ENCODE measurements around the gene SNX5.

The SNX5 gene

DNA sequence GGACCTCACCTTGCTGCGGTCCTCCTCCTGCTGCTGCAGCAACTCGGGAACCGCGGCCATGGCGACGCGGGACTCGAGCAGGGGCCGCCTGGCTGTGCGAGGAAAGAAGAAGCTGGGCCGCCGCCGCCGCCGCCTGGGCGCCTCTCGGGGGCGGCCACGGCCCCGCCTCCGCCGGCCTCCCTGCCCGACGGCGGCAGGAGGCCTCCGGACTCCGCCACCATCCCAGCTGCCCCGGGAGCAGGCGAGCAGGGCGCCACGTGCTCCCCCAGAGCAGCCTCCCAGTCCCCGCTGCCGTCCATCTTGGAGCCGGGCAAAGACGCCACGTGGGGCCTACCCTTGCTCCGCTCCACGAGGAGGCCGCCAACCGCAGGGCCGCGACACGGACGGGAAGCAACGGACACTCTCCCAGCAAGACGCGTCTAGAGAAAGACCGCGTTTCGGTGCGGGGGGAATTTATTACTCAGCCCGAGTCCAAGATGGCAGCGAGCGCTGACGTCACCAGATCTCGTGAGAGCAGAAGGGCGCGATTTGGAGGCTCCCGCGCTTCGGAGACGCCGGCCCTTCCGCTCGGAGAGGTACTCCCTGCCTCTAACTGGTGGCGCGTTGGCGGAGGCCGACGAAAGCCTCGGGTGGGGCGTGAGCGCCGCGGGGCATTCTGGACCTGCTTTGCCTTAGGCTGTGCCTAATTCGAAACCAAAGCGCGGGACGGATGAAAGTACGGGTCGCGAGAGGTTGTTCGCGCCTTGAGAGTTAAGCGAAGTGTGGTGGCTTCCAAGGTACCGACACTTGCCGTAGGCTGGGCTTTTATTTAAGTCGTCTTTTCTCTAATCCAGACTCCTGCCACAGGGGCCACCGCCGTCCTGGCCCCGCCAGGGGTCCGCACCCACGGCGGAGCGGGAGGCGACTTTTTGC is at the start of gene SNX5, which contains the start of gene MGME1:
Gene SNX5 (minus strand): TSS at position 429 of the 912 bp plus-strand sequence. CDS start 369 bp downstream, at position 60.
Gene MGME1 (plus strand): TSS at position 653 of the 912 bp plus-strand sequence. CDS start 842 bp downstream, outside the sequence.
- H3K4me3 ChIP-seq (ENCODE audit: low read length), result peak within 1 kb of the TSS; percentile 99
- H3K27me3 ChIP-seq (ENCODE audit: control insufficient read depth, insufficient read depth, low read length), result no peaks in the 10 kb centered on the region
- H3K9ac ChIP-seq (ENCODE audit: low read length), result peak within 1 kb of the TSS; percentile 89
- H3K36me3 ChIP-seq (ENCODE audit: control insufficient read depth, insufficient read depth, low read length), result no peaks in the 10 kb centered on the region
- H3K27ac ChIP-seq (ENCODE audit: low read depth, low read length), result peak within 1 kb of the TSS; percentile 99
- H3K4me1 ChIP-seq (ENCODE audit: control insufficient read depth, insufficient read depth, low read length), result peaks cover 26% of the 10 kb centered on the region

DNA sequence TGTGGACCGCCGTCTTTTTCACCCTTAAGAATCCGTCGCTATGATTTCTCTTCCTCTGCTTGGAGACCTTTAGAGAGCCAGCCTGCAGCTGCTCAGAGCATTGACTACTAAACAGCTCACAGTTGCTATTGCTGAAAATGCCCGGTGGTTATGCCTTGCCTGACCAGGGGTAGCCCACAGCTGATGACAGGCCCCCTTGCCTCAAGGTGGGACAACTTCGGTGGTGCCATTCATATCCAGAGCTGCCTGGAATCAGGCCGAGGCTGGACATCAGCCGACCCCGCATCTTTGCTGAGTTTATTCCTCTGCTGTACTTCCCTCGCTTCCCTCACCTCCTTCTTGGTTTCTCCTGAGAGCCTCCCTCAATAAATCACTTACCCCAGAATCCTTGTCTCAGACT is 49.5 kb upstream of the SNX5 start:
- Histone ChIP-seq H3K4me1 (ENCODE audit: control insufficient read depth, insufficient read depth, low read length) (no peaks in the 10 kb centered on the region), H3K4me3 (ENCODE audit: low read length) (no peak overlapping the region), H3K36me3 (ENCODE audit: control insufficient read depth, insufficient read depth, low read length) (no peaks in the 10 kb centered on the region), H3K27ac (ENCODE audit: low read depth, low read length) (no peak overlapping the region), H3K9ac (ENCODE audit: low read length) (no peak overlapping the region), H3K27me3 (ENCODE audit: control insufficient read depth, insufficient read depth, low read length) (no peaks in the 10 kb centered on the region)

DNA sequence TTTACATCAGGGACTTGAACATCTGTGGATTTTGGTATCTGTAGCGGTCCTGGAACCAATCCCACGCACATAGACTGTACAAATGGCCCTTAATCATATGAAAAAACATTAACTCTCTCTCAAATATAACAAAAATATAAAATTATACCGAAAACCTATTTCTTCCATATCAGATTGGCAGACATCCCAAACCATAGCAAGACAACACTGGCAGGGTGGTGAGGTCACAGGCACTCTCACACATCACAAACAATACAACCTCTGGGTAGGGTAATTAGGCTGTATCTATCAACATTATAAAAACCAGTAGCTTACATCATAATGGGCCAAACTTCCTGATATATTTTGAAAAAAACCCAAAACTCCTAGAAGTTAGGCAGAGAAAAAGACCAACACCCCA is 48.2 kb upstream of the SNX5 start:
- no peak overlapping the region for H3K9ac ChIP-seq (ENCODE audit: low read length)
- no peaks in the 10 kb centered on the region for H3K27me3 ChIP-seq (ENCODE audit: control insufficient read depth, insufficient read depth, low read length)
- H3K4me3 ChIP-seq (ENCODE audit: low read length), result no peak overlapping the region
- H3K27ac ChIP-seq (ENCODE audit: low read depth, low read length), result no peak overlapping the region
- no peaks in the 10 kb centered on the region for H3K4me1 ChIP-seq (ENCODE audit: control insufficient read depth, insufficient read depth, low read length)
- no peaks in the 10 kb centered on the region for H3K36me3 ChIP-seq (ENCODE audit: control insufficient read depth, insufficient read depth, low read length)

DNA sequence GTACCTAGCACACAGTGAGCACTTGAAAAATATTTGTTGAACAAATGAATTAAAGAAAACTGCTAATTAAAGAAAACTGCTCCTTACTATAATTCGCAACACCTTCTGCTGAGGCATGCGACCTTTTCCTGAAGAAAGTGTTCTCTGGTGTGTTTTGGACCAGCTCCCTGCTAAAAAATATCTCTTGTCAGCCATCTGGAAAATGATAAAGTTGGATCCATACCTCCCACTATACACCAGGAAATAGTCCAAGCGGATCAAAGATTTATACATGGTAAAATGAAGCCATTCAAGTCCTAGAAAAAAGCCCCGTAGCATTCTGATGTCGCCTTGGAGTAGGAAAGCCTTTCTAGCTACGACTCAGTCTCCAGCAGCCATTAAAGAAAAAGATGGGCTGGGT is 45.8 kb upstream of the SNX5 start:
- Histone ChIP-seq H3K27ac (ENCODE audit: low read depth, low read length) (no peak overlapping the region), H3K36me3 (ENCODE audit: control insufficient read depth, insufficient read depth, low read length) (no peaks in the 10 kb centered on the region), H3K4me1 (ENCODE audit: control insufficient read depth, insufficient read depth, low read length) (no peaks in the 10 kb centered on the region), H3K27me3 (ENCODE audit: control insufficient read depth, insufficient read depth, low read length) (no peaks in the 10 kb centered on the region), H3K4me3 (ENCODE audit: low read length) (no peak overlapping the region), H3K9ac (ENCODE audit: low read length) (no peak overlapping the region)

DNA sequence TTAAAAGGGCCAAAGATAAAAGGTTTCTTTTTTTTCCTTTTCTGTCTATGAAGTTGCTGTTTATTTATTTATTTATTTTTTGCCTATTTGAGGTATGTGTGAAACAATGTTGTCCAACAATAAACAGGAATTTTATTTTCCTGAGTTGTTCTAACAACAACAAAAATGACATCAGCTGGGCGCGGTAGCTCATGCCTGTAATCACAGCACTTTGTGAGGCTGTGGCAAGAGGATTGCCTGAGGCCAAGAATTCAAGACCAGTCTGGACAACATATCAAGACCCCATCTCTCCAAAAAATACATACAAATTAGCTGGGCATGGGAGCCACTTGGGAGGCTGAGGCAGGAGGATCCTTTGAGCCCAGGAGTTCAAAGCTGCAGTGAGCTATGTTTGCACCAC is 44.3 kb upstream of the SNX5 start:
- Histone ChIP-seq H3K9ac (ENCODE audit: low read length) (no peak overlapping the region), H3K27me3 (ENCODE audit: control insufficient read depth, insufficient read depth, low read length) (no peaks in the 10 kb centered on the region), H3K4me1 (ENCODE audit: control insufficient read depth, insufficient read depth, low read length) (peaks cover under 1% of the 10 kb centered on the region), H3K27ac (ENCODE audit: low read depth, low read length) (no peak overlapping the region), H3K4me3 (ENCODE audit: low read length) (no peak overlapping the region), H3K36me3 (ENCODE audit: control insufficient read depth, insufficient read depth, low read length) (no peaks in the 10 kb centered on the region)

DNA sequence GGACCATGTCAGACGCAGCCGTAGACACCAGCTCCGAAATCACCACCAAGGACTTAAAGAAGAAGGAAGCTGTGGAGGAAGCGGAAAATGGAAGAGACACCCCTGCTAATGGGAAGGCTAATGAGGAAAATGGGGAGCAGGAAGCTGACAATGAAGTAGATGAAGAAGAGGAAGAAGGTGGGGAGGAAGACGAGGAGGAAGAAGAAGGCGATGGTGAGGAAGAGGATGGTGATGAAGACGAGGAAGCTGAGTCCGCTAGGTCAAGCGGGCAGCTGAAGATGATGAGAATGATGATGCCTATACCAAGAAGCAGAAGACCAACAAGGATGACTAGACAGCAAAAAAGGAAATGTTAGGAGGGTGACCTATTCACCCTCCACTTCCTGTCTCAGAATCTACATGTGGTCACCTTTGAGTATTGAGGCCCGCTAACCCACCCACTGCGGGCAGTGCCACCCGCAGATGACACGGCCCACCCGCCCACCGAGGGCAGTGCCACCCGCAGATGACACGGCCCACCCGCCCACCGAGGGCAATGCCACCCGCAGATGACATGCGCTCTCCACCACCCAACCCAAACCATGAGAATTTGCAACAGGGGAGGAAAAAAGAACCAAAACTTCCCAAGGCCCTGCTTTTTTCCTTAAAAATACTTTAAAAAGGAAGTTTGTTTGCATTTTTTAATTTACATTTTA is 43.5 kb upstream of the SNX5 start:
- Histone ChIP-seq H3K27me3 (ENCODE audit: control insufficient read depth, insufficient read depth, low read length) (no peaks in the 10 kb centered on the region), H3K9ac (ENCODE audit: low read length) (no peak overlapping the region), H3K27ac (ENCODE audit: low read depth, low read length) (no peak overlapping the region), H3K4me3 (ENCODE audit: low read length) (no peak overlapping the region), H3K4me1 (ENCODE audit: control insufficient read depth, insufficient read depth, low read length) (peaks cover 8% of the 10 kb centered on the region), H3K36me3 (ENCODE audit: control insufficient read depth, insufficient read depth, low read length) (no peaks in the 10 kb centered on the region)

DNA sequence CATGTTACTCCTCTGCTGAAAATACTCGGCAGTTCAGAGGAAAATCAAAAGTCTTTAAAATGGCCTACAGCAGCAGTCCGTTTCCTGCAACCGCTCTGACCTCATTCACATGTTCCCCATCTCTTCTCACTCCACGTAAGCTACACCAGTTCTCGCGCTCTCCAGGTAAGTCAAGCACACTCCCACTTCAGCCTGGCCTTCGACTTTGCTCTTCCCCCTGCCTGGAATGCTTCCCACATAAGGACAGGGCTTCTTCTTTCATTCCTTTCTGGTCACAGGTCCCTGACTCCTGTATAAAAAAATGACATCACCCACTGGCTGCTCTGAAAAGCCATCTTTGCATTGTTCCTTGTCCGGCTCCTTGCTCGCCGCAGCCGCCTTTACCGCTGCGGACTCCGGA is 42.9 kb upstream of the SNX5 start:
- no peak overlapping the region for H3K4me3 ChIP-seq (ENCODE audit: low read length)
- no peaks in the 10 kb centered on the region for H3K27me3 ChIP-seq (ENCODE audit: control insufficient read depth, insufficient read depth, low read length)
- no peak overlapping the region for H3K27ac ChIP-seq (ENCODE audit: low read depth, low read length)
- no peak overlapping the region for H3K9ac ChIP-seq (ENCODE audit: low read length)
- H3K36me3 ChIP-seq (ENCODE audit: control insufficient read depth, insufficient read depth, low read length), result no peaks in the 10 kb centered on the region
- H3K4me1 ChIP-seq (ENCODE audit: control insufficient read depth, insufficient read depth, low read length), result peaks cover 8% of the 10 kb centered on the region

DNA sequence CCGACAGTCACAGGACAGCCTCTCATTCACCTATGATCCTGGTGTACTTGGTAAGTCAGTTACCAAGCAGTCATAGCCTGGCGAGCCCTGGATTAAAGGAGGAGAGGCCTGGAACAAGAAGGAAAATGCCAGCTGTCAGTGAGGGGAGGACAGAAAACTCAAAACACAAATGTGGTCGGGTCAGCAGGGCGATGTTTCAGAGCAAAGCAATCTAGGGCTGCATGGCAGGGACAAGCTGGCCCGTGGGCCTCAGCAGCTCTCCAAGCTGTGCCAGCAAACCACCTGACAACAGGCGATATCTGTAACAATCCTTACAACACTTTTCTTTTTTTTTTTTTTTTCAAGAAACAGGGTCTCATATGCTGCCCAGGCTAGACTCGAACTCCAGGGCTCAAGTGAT is 40.5 kb upstream of the SNX5 start:
- Histone ChIP-seq H3K9ac (ENCODE audit: low read length) (no peak overlapping the region), H3K27me3 (ENCODE audit: control insufficient read depth, insufficient read depth, low read length) (no peaks in the 10 kb centered on the region), H3K4me3 (ENCODE audit: low read length) (no peak overlapping the region), H3K4me1 (ENCODE audit: control insufficient read depth, insufficient read depth, low read length) (peaks cover 8% of the 10 kb centered on the region), H3K27ac (ENCODE audit: low read depth, low read length) (no peak overlapping the region), H3K36me3 (ENCODE audit: control insufficient read depth, insufficient read depth, low read length) (no peaks in the 10 kb centered on the region)

DNA sequence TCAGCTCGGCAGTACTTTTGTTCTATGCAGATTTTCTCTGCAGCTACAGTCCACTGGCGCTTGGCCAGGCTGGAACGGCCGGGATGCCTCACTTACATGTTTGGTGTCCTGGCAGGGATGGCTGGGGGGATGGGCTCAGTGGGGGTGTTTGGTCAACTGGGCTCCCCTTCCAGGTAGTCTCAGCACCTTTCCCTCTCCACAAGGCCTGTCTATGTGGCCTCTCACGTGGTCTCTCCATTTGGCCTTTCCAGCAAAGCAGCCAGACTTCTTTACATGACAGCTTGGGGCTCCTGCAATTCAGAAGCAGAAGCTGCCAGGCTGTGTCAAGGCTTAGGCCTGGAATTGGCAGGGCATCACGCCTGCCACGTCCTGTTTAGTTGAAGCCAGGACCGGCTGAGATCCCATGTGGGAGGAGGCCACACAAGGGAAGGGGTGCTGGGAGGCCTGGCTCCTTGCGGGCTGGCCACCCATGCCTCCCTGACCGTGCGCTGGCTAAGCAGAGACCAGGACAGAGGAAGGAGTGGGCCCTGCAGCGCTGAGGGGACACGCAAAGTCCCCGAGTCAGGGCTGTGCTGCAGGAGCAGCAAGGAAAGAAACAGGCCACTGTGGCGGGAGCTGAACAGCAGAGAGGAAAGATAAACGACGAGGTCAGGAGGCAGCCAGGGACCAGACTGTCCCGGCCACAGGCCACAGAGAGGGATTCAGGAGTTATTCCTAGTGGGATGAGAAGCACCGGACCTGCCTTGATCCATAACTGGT is 39.1 kb upstream of the SNX5 start:
- peak overlapping the region; percentile 10 for H3K27ac ChIP-seq (ENCODE audit: low read depth, low read length)
- H3K36me3 ChIP-seq (ENCODE audit: control insufficient read depth, insufficient read depth, low read length), result no peaks in the 10 kb centered on the region
- peaks cover 8% of the 10 kb centered on the region for H3K4me1 ChIP-seq (ENCODE audit: control insufficient read depth, insufficient read depth, low read length)
- H3K27me3 ChIP-seq (ENCODE audit: control insufficient read depth, insufficient read depth, low read length), result no peaks in the 10 kb centered on the region
- H3K4me3 ChIP-seq (ENCODE audit: low read length), result no peak overlapping the region
- H3K9ac ChIP-seq (ENCODE audit: low read length), result no peak overlapping the region

DNA sequence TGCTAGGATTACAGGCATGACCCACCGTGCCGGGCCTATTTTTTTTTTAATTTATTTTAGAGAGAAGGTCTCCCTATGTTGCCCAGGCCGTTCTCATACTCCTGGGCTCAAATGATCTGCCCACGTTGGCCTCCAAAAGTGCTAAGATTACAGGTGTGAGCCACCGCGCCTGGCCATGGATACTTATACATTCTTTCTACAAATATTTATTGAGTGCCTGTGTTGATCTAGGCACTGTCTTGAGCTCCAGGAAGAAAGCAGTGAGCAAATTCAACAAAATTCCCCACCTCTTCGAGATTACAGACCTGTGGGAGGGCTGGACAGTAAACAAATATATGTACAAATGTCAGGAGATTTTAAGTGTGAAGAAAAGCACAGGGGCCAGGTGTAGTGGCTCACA is 38.1 kb upstream of the SNX5 start:
- H3K27ac ChIP-seq (ENCODE audit: low read depth, low read length), result no peak overlapping the region
- H3K4me3 ChIP-seq (ENCODE audit: low read length), result no peak overlapping the region
- H3K36me3 ChIP-seq (ENCODE audit: control insufficient read depth, insufficient read depth, low read length), result no peaks in the 10 kb centered on the region
- H3K4me1 ChIP-seq (ENCODE audit: control insufficient read depth, insufficient read depth, low read length), result peaks cover 8% of the 10 kb centered on the region
- H3K27me3 ChIP-seq (ENCODE audit: control insufficient read depth, insufficient read depth, low read length), result no peaks in the 10 kb centered on the region
- no peak overlapping the region for H3K9ac ChIP-seq (ENCODE audit: low read length)

DNA sequence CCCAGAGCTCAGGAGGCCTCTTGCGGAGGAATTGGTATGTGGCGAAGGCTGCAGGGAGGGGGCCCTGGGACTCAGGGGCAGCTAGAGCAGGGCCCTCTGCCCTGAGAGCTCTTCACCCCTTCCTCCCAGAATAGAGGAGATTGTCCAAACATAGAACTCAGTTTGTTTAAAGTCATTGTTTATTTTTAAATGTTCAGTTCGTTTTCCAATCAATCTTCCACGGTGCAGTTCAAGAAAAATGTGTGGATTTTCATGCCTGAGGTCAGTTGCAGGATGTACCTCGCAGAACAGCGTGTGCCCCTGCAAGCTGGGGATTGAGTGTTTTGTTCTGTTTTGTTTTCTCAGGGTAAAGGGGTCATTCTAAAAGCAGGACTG is 37.4 kb upstream of the SNX5 start:
- Histone ChIP-seq H3K36me3 (ENCODE audit: control insufficient read depth, insufficient read depth, low read length) (no peaks in the 10 kb centered on the region), H3K4me1 (ENCODE audit: control insufficient read depth, insufficient read depth, low read length) (peaks cover 8% of the 10 kb centered on the region), H3K4me3 (ENCODE audit: low read length) (no peak overlapping the region), H3K27ac (ENCODE audit: low read depth, low read length) (no peak overlapping the region), H3K27me3 (ENCODE audit: control insufficient read depth, insufficient read depth, low read length) (no peaks in the 10 kb centered on the region), H3K9ac (ENCODE audit: low read length) (no peak overlapping the region)
